DMS 273 (cell line): ENCODE results near the gene OSBPL6.
"Not testable (repeated sequence)": the region's sequence is repeated elsewhere in the genome, so short reads cannot be mapped to it uniquely, and the experiment has no call there.

Experiments used
- DNase-seq: peaks from one replicate; lab custom pipeline; 2025; ENCODE audit not compliant: unreplicated experiment; lab: John Stamatoyannopoulos, UW

Gene OSBPL6

DNA sequence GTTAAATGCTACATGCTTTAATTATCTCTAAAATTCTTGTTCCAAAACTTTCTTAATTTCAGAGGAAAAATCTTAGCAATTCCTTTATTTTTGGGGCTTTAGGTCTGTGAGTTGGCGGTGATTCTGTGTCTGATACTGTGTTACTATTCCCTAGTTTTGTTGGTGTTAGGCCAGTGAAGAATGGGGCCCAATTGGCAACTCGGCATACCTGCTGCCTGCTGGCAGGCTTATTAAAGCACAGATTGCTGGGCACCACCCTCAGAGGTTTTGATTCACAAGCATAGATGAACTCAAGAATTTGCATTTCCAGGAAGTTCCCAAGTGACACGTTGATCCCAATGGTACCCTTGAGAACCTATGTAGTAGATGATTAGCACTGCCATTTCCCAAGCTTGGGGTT, 101.6 kb downstream of the OSBPL6 start:
- DNase-seq: peak; percentile 49

- DNase-seq: peak; percentile 5
These were observed 102.2 kb downstream of the OSBPL6 start for GRCh38 chr2:178296394-178297090.

- DNase-seq: no peak
These were observed 102.7 kb downstream of the OSBPL6 start for GRCh38 chr2:178297091-178297411.

GRCh38 chr2:178298785-178299212, 104.5 kb downstream of the OSBPL6 start:
- DNase-seq: no peak

DNA sequence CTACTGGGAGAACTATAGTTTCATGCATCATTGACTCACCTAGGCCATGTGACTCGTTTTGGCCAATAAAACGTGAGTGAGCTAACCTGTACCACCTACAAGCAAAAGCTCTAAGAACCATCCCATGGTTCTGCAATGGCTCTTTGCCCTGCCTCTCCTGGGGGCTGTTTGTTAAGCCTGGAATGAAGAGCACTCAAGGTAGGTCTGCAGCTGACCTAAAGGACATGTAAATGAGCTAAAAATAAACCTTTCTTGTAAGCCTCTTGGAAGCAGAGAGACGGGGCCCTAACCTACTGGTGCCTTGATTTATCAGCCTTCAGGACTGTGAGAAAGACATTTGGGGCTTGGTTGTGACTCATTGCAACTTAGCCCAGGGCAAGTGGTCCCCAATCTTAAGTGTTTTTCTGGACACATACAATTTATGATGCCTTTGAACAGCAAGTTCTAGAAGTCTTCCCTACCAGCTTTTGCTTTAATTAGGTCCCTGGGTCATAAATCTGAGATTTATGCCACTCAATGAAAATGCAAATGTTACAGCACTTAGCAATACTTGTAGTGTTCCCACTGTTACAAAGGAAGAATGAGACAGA, 107.4 kb downstream of the OSBPL6 start:
- DNase-seq: no peak

DNA sequence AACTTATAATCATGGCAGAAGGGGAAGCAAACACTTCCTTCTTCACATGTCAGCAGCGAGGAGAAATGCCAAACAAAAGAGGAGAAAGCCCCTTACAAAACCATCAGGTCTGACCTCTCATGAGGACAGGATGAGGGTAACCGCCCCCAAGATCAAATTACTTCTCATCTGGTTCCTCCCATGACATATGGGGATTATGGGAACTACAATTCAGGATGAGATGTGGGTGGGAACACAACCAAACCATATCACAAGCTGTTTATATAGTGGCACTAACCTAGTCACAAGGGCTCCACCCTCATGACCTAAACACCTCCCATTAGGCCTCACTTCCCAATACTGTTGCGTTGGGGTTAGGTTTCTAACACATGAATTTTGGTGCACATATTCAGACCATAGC, 110.0 kb downstream of the OSBPL6 start:
- peak; percentile 76 for DNase-seq

- peak; percentile 68 for DNase-seq
These were observed 112.2 kb downstream of the OSBPL6 start for GRCh38 chr2:178306352-178307073.

GRCh38 chr2:178307650-178308049, 113.3 kb downstream of the OSBPL6 start:
- no peak for DNase-seq

DNA sequence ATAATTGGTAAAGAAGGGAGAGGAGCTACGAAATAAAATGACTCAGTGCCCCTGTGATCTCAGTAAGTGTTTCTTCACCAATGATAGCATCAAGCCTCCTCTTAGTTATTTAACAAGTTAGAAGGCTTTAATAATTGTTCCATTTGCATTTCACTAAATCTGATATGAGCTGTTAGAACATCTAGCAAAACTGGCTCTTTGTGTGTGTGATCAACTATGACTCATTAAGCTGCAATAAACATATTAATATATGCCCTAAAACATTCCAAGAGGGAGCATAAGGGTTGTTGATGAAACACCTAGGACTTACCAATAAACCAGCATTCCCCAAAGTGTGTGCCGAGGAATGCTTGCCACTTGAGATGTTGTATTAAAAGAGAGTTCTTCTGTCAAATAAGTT, 115.2 kb downstream of the OSBPL6 start:
- no peak for DNase-seq

- no peak for DNase-seq
These were observed 120.8 kb downstream of the OSBPL6 start for GRCh38 chr2:178315078-178315477.

DNA sequence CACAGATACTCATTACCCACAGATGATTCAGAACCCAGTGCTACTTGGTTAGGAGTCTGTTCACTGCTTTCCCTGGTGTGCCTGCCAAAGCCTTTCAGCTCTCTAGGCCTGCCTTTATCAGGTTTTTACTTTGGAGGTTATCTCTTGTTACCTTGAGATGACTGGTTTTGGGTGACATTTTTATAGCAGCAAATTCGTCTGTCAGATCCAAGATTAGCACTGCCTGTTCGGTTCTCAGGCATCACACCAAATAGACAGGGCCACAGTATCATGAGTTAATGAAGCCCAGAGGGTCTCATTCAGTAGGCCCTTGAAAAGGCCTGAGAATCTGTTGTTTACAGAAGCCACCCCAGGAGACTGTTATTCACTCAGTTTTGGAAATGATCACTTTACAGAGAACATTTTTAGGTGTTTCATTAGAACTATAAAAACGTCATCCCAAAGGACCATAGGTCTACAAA, 121.2 kb downstream of the OSBPL6 start:
- no peak for DNase-seq

DNA sequence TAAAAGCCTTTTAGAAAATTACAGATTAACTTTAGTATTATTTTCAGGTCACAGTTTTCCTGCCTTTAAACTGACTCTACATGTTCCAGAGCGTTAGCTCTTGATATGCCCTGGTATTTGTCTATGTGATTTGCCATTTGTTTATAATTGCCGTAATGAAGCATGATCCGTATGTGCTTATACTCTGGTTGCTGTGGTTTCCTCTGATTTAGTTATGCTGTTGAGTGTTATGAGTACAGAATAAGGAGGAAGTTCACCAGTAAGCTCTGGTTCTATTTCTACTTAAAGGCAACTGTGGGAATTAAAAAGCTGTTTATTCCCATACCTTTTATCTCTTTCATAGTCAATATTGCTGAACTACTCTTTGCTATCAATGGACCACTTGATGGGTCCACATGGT, 123.5 kb downstream of the OSBPL6 start:
- DNase-seq: no peak

GRCh38 chr2:178320011-178320585, 125.8 kb downstream of the OSBPL6 start:
- no peak for DNase-seq

DNA sequence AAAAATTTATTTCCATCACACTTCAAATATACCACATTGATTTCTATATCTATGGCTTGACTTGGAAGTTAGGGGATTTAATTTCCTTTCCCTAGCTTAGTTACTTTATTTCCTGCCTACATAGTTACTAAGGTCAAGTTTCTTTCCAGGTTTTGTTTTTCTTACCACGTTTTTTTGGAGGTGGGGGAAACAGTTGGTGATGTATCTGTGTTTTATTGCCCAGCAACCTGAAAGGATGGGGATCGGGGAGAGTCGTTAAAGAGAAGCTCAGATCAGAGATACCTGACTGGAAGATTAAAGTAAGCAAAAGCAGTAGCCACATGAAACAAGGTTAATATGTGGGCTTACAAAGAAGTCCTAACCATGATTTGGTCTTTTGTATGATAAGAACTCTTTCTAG, 127.8 kb downstream of the OSBPL6 start:
- DNase-seq: no peak

GRCh38 chr2:178323331-178323730, 129.0 kb downstream of the OSBPL6 start:
- DNase-seq: not testable (repeated sequence)

DNA sequence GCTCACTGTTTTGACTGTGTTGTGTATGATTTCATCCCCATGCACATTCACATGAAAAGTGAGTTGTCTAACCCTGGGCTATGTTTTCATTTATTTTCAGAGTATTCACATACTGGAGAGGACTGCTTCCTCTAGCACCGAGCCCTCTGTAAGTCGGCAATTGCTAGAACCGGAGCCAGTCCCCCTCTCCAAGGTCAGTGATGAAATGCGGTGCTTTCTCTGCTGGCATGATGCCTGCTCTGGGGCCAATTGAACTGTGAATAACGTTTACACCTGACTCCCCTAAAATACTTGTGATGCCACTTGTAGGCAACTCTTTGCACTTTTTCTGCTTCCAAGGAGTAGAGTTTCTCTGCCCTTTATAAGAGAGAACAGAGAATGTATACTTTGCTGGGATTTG, 129.8 kb downstream of the OSBPL6 start:
- DNase-seq: no peak

GRCh38 chr2:178325268-178325667, 131.0 kb downstream of the OSBPL6 start:
- no peak for DNase-seq

- no peak for DNase-seq
These were observed 133.2 kb downstream of the OSBPL6 start for GRCh38 chr2:178327516-178327915.

DNA sequence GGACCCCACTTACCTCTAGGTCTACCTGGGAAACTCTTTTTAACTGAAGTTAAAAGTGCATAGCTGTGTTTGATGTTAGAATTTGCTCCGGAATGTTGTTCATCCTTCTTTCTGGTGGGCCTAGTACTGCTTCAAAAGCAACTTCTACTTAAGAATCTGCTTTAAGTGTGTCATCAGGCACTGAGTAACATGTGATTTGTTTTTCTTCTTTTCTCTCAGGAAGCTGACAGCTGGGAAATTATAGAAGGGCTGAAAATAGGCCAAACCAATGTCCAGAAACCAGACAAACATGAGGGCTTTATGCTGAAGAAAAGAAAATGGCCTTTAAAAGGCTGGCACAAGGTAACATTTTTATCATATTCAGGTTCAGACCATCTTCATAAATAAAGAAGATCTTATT, 133.7 kb downstream of the OSBPL6 start:
- no peak for DNase-seq

DNA sequence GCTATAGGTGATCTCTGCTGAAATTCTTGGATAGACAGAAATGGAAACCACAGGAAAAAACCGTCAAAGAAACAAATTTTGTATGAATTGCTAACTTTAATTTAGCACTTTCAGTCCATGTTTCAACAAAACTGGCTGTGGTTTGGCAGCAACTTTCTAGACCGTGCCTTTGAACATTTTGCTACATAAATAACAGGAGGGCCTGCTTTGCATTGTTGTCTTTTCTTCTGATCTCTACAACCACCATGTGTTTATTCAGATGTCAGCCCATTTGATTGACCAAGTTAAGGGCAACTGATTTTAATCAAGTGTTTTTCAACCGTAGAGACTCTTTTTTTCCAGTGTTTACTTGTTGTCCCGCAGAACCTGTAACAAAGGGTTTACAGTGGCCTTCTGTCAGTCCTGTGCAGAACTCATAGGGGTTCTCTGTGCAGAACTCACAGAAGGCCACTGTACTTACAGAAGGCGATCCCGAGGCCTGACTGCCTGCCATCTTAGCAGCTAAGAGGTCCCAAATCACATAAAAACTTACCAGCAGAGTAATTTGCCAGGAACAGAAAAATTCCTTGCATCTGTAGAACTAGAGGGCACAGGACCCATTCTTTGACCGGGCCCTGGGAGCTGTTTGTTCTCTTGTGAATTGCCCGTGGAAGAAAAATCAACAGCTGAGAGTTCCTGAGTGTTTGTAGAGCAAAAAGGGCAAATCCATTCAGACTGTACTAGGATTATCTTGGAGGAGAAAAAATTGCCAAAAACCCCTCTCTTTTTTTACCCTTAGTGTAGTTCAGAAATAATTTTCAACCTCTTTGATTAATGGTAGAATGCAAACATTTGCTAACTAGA, 136.1 kb downstream of the OSBPL6 start:
- DNase-seq: no peak
